NT2/D1 (cell line): ENCODE data around the gene EPS15.
"Not testable (repeated sequence)": the region's sequence is repeated elsewhere in the genome, so short reads cannot be mapped to it uniquely, and the experiment has no call there.

ENCODE experiments used
- DNase-seq: peaks from one replicate; pipeline ENCODE4 v3.0.0-alpha.2; 2011; ENCODE audit warnings: low read depth, low spot score
- H3K27me3 ChIP-seq: 2 replicates; pipeline ENCODE4 v1.6.0; 2011; ENCODE audit warnings: mild to moderate bottlenecking; ENCODE audit not compliant: insufficient read length, insufficient read depth
- H3K36me3 ChIP-seq: 2 replicates; pipeline ENCODE4 v1.6.1; 2011; ENCODE audit warnings: mild to moderate bottlenecking, low read length, mixed read lengths; ENCODE audit not compliant: insufficient read depth, insufficient read length
- H3K4me1 ChIP-seq: 2 replicates; pipeline ENCODE4 v1.5.1; 2011; ENCODE audit not compliant: insufficient read depth, insufficient read length
- H3K4me3 ChIP-seq: 2 replicates; pipeline ENCODE4 v1.5.1; 2011; ENCODE audit warnings: low read depth; ENCODE audit not compliant: insufficient read length
- H3K9ac ChIP-seq: 2 replicates; pipeline ENCODE4 v1.6.0; 2011; ENCODE audit warnings: low read depth; ENCODE audit not compliant: insufficient read length
- H3K9me3 ChIP-seq: 2 replicates; pipeline ENCODE4 v1.5.1; 2011; ENCODE audit warnings: mild to moderate bottlenecking, low read length; ENCODE audit not compliant: insufficient read depth
- SUZ12 ChIP-seq: IDR thresholded peaks from 2 replicates; pipeline ENCODE4 v1.6.1; 2011; ENCODE audit not compliant: insufficient read length, insufficient read depth; ENCODE audit errors: extremely low read depth
- YY1 ChIP-seq: IDR thresholded peaks from 2 replicates; pipeline ENCODE4 v1.6.1; 2011; ENCODE audit not compliant: insufficient read length, insufficient read depth
- ZNF274 ChIP-seq: IDR thresholded peaks from 2 replicates; pipeline ENCODE4 v1.6.1; 2011; ENCODE audit warnings: mild to moderate bottlenecking, low read depth, low read length

EPS15 gene

GRCh38 chr1:51491166-51491981 is 27.7 kb downstream of the EPS15 start:
- Histone ChIP-seq H3K4me3 (no peak overlapping the region), H3K4me1 (no peaks in the 10 kb centered on the region), H3K9ac (no peak overlapping the region), H3K36me3 (peaks cover 5% of the 10 kb centered on the region), H3K9me3 (no peaks in the 10 kb centered on the region), H3K27me3 (no peaks in the 10 kb centered on the region)
- DNase-seq = no peak
- TF ChIP-seq ZNF274 = no peak
- TF ChIP-seq YY1 = no peak
- no peak for TF ChIP-seq SUZ12

GRCh38 chr1:51489472-51489871 is 29.6 kb downstream of the EPS15 start:
- Histone ChIP-seq H3K4me1 (no peaks in the 10 kb centered on the region), H3K9me3 (no peaks in the 10 kb centered on the region), H3K9ac (no peak overlapping the region), H3K27me3 (no peaks in the 10 kb centered on the region), H3K36me3 (peaks cover 5% of the 10 kb centered on the region), H3K4me3 (no peak overlapping the region)
- no peak for DNase-seq
- TF ChIP-seq SUZ12 (no peak), YY1 (no peak), ZNF274 (no peak)

GRCh38 chr1:51488372-51489050 is 30.6 kb downstream of the EPS15 start:
- DNase-seq = no peak
- Histone ChIP-seq H3K4me1 (no peaks in the 10 kb centered on the region), H3K9ac (no peak overlapping the region), H3K27me3 (no peaks in the 10 kb centered on the region), H3K4me3 (no peak overlapping the region), H3K36me3 (peaks cover 8% of the 10 kb centered on the region), H3K9me3 (no peaks in the 10 kb centered on the region)
- TF ChIP-seq YY1 (no peak), ZNF274 (no peak), SUZ12 (no peak)

GRCh38 chr1:51487628-51488027 is 31.4 kb downstream of the EPS15 start:
- H3K9ac ChIP-seq = no peak overlapping the region

GRCh38 chr1:51484591-51484990 is 34.5 kb downstream of the EPS15 start:
- H3K4me3 ChIP-seq = no peak overlapping the region
- DNase-seq = no peak
- no peaks in the 10 kb centered on the region for H3K27me3 ChIP-seq
- H3K9me3 ChIP-seq = no peaks in the 10 kb centered on the region
- peaks cover 7% of the 10 kb centered on the region for H3K36me3 ChIP-seq
- H3K4me1 ChIP-seq = no peaks in the 10 kb centered on the region
- TF ChIP-seq ZNF274 (no peak), YY1 (no peak), SUZ12 (no peak)
- H3K9ac ChIP-seq = no peak overlapping the region

More at GRCh38 chr1:51487628-51488027, 31.4 kb downstream of the EPS15 start:
- peaks cover 8% of the 10 kb centered on the region for H3K36me3 ChIP-seq
- no peaks in the 10 kb centered on the region for H3K4me1 ChIP-seq
- H3K4me3 ChIP-seq = no peak overlapping the region
- H3K9me3 ChIP-seq = no peaks in the 10 kb centered on the region
- TF ChIP-seq ZNF274 (no peak), YY1 (no peak), SUZ12 (no peak)
- DNase-seq = no peak
- H3K27me3 ChIP-seq = no peaks in the 10 kb centered on the region

DNA sequence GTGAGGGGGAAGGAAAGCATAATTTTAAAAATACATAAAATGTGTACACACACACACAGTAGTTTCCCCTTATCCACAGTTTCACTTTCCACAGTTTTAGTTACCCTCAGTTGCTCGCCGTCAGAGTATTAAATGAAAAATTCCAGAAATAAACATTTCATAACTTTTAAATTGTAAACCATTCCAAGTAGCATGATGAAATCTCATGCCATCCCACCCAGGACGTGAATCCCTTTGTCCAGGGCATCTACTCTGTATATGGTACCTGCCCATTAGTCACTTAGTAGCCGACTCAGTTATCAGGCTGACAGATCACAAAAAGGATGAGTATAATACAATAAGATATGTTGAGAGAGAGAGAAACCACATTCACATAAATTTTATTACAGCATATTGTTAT is 36.2 kb downstream of the EPS15 start:
- Histone ChIP-seq H3K9ac (no peak overlapping the region), H3K4me3 (no peak overlapping the region), H3K9me3 (no peaks in the 10 kb centered on the region), H3K27me3 (no peaks in the 10 kb centered on the region), H3K36me3 (peaks cover 5% of the 10 kb centered on the region), H3K4me1 (no peaks in the 10 kb centered on the region)
- TF ChIP-seq SUZ12 = no peak
- TF ChIP-seq ZNF274 = no peak
- TF ChIP-seq YY1 = no peak
- DNase-seq = no peak

- H3K9ac ChIP-seq, H3K9me3 ChIP-seq, H3K4me3 ChIP-seq, H3K4me1 ChIP-seq, H3K27me3 ChIP-seq, DNase-seq: not testable (repeated sequence)
- H3K36me3 ChIP-seq = peaks cover 26% of the 10 kb centered on the region
These were observed 44.0 kb downstream of the EPS15 start for GRCh38 chr1:51474832-51475620.
